ENCODE measurements around the gene HCRTR1. TPM values are rescaled to one million over a fixed set of nuclear protein-coding genes. Genes with fewer than 3 reads are reported as not detected.

HCRTR1 gene
- total RNA-seq, 1 experiment from 2014 or later, result not detected

DNA sequence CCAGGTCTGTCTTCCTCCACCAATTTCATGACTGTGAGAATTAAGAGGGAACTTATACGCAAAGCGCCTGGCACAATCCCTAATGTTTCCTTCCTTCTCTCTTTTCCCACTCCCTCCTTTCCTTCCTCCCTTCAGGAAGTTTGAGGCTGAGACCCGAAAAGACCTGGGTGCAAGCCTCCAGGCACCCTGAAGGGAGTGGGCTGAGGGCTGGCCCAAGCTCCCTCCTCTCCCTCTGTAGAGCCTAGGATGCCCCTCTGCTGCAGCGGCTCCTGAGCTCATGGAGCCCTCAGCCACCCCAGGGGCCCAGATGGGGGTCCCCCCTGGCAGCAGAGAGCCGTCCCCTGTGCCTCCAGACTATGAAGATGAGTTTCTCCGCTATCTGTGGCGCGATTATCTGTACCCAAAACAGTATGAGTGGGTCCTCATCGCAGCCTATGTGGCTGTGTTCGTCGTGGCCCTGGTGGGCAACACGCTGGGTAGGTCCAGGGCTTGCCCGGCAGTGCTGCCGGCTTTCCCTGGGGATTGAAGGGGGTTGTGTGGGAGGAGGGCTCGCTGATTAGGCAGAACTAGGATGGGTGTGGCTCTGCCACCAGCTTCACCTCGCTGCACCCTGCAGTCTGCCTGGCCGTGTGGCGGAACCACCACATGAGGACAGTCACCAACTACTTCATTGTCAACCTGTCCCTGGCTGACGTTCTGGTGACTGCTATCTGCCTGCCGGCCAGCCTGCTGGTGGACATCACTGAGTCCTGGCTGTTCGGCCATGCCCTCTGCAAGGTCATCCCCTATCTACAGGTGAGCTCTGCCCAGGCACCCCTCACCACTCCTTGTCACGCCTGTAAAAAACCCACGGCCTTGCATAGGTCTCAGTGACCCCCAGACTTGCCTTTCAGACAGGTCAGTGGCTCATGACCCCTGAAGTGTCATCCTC, 1.7 kb downstream of the HCRTR1 start:
- no peaks in the 10 kb centered on the region for H3K9me2 ChIP-seq (replicated peaks; ENCODE audit: low read length)
- no peaks in the 10 kb centered on the region for H3K27me3 ChIP-seq (ENCODE audit: low read length)
- no peaks in the 10 kb centered on the region for H3K4me1 ChIP-seq (ENCODE audit: insufficient read depth, low read length)
- DNase-seq, result no peak
- no peaks in the 10 kb centered on the region for H3K36me3 ChIP-seq (ENCODE audit: low read depth, low read length)
- no peaks in the 10 kb centered on the region for H4K20me1 ChIP-seq (ENCODE audit: low read length)
- ChIA-PET POLR2A (ENCODE audit: unreplicated experiment) (interaction anchor here (0.8 kb wide), 1 partner anchor 353 kb away, joined by 3 read pairs; no protein-coding TSS in a partner anchor), CTCF (no interaction called here)
- H3K9me3 ChIP-seq (ENCODE audit: low read length), result no peaks in the 10 kb centered on the region
- no TSS peak for BruUV-seq (replicated peaks)
- H3F3A ChIP-seq (ENCODE audit: low read length, unreplicated experiment), result no peaks in the 10 kb centered on the region
- H3K79me2 ChIP-seq (ENCODE audit: low read length), result no peaks in the 10 kb centered on the region
- H3K4me3 ChIP-seq (ENCODE audit: low read length), result no peak overlapping the region
- H2AFZ ChIP-seq (ENCODE audit: low read length), result no peak overlapping the region
- H3K9ac ChIP-seq (ENCODE audit: low read length), result no peak overlapping the region
- no peak overlapping the region for H3K27ac ChIP-seq (ENCODE audit: low read length)
- ATAC-seq, result no peak; the same call in 1 of the 2 replicates
- no peak overlapping the region for H3K4me2 ChIP-seq (ENCODE audit: low read length)
- TF ChIP-seq EZH2phosphoT487 (IDR thresholded peaks at IDR 0.05; ENCODE audit: borderline replicate concordance, low read length), result no peak
- TF ChIP-seq, protein P1, sequence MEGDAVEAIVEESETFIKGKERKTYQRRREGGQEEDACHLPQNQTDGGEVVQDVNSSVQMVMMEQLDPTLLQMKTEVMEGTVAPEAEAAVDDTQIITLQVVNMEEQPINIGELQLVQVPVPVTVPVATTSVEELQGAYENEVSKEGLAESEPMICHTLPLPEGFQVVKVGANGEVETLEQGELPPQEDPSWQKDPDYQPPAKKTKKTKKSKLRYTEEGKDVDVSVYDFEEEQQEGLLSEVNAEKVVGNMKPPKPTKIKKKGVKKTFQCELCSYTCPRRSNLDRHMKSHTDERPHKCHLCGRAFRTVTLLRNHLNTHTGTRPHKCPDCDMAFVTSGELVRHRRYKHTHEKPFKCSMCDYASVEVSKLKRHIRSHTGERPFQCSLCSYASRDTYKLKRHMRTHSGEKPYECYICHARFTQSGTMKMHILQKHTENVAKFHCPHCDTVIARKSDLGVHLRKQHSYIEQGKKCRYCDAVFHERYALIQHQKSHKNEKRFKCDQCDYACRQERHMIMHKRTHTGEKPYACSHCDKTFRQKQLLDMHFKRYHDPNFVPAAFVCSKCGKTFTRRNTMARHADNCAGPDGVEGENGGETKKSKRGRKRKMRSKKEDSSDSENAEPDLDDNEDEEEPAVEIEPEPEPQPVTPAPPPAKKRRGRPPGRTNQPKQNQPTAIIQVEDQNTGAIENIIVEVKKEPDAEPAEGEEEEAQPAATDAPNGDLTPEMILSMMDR (conservative IDR thresholded peaks at IDR 0.05; ENCODE audit: low read depth, low read length), result no peak
- no peak for TF ChIP-seq EZH2 (IDR thresholded peaks at IDR 0.05; ENCODE audit: low read length, unreplicated experiment)
- intact Hi-C loops (cut with micrococcal nuclease), result loop anchor here (1.0 kb wide), 1 partner anchor 55 kb away; no protein-coding TSS in a partner anchor

DNA sequence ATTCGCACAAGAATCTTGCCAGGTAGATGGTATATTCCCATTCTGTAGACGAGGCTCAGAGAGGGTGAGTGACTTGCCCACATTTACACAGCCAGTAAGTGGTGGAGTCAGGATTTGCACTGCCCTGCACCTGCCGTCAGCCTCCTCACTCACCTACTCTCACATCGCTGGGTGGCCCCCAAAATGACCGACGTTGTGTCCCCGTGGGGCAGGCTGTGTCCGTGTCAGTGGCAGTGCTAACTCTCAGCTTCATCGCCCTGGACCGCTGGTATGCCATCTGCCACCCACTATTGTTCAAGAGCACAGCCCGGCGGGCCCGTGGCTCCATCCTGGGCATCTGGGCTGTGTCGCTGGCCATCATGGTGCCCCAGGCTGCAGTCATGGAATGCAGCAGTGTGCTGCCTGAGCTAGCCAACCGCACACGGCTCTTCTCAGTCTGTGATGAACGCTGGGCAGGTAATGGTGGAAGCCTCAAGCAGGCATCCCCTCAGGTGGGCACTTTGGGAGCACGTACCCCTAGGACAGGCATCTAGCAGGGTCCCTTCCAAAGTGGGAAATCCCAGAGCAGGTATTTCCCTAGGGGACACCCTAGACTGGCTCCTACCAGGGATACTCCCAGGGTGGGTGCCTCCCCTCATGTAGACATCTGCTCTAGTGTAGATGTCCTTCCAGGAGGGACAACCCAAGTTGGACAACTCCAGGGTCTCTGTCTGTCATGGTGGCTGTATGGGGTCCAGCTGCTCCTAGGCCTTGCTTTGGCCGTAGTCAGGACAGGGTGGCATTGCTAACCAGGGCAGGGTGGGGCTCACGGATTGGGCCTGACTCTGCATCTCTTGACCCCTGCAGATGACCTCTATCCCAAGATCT, 3.4 kb downstream of the HCRTR1 start:
- CTCF ChIA-PET, result no interaction called here
- POLR2A ChIA-PET (ENCODE audit: unreplicated experiment), result no interaction called here
- H3K27me3 ChIP-seq (ENCODE audit: low read length), result no peaks in the 10 kb centered on the region

More for the DNA sequence above, 3.4 kb downstream of the HCRTR1 start:
- no peaks in the 10 kb centered on the region for H3K36me3 ChIP-seq (ENCODE audit: low read depth, low read length)
- no peaks in the 10 kb centered on the region for H4K20me1 ChIP-seq (ENCODE audit: low read length)
- H3K9me2 ChIP-seq (replicated peaks; ENCODE audit: low read length), result no peaks in the 10 kb centered on the region
- no TSS peak for BruUV-seq (replicated peaks)
- H2AFZ ChIP-seq (ENCODE audit: low read length), result no peak overlapping the region
- TF ChIP-seq, protein P1 (conservative IDR thresholded peaks at IDR 0.05; ENCODE audit: low read depth, low read length), result no peak
- TF ChIP-seq EZH2phosphoT487 (IDR thresholded peaks at IDR 0.05; ENCODE audit: borderline replicate concordance, low read length) (no peak), EZH2 (IDR thresholded peaks at IDR 0.05; ENCODE audit: low read length, unreplicated experiment) (no peak)
- H3K79me2 ChIP-seq (ENCODE audit: low read length), result no peaks in the 10 kb centered on the region
- ATAC-seq (no peak), DNase-seq (no peak)
- no peaks in the 10 kb centered on the region for H3K9me3 ChIP-seq (ENCODE audit: low read length)
- H3K4me3 ChIP-seq (ENCODE audit: low read length), result no peak overlapping the region
- H3K4me2 ChIP-seq (ENCODE audit: low read length), result no peak overlapping the region
- intact Hi-C loops (cut with micrococcal nuclease), result no loop called here
- no peak overlapping the region for H3K9ac ChIP-seq (ENCODE audit: low read length)
- H3F3A ChIP-seq (ENCODE audit: low read length, unreplicated experiment), result no peaks in the 10 kb centered on the region
- H3K27ac ChIP-seq (ENCODE audit: low read length), result no peak overlapping the region
- H3K4me1 ChIP-seq (ENCODE audit: insufficient read depth, low read length), result no peaks in the 10 kb centered on the region
